HepG2 (cell line): ENCODE results near the gene CTSW. TPM values are rescaled to one million over a fixed set of nuclear protein-coding genes. Genes with fewer than 3 reads are reported as not detected.

Experiments used
- CBX2 ChIP-seq, 2 experiments: fragments of 200-600 bp in 1 of 2; sonication (generic); formaldehyde crosslinking in 1 of 2; IDR thresholded peaks; 2 replicates each; pipeline versions ENCODE4 v1.7.0 to v1.8.1; 2018 to 2022; ENCODE audit warnings: low read depth in 2 of 2, low read length in 1 of 2, mild to moderate bottlenecking in 1 of 2, missing genetic modification reagents in 1 of 2
- EED ChIP-seq: sonication (generic); formaldehyde crosslinking; IDR thresholded peaks from 2 replicates; pipeline ENCODE4 v1.5.0; 2020; ENCODE audit warnings: mild to moderate bottlenecking, missing genetic modification reagents
- HMG20B ChIP-seq: conservative IDR thresholded peaks from 2 replicates; pipeline ENCODE4 v1.6.1; 2016; ENCODE audit warnings: missing genetic modification reagents, missing compliant biosample characterization
- KAT2B ChIP-seq: fragments of 150-350 bp; IDR thresholded peaks from 2 replicates; pipeline ENCODE4 v1.6.1; 2014; ENCODE audit warnings: low read depth, low read length, borderline replicate concordance
- KLF9 ChIP-seq: IDR thresholded peaks from 2 replicates; pipeline ENCODE4 v1.6.1; 2016; ENCODE audit warnings: low read depth
- PHF20 ChIP-seq: sonication (generic); formaldehyde crosslinking; IDR thresholded peaks from 2 replicates; pipeline ENCODE4 v1.5.0; 2020; ENCODE audit warnings: mild to moderate bottlenecking, missing genetic modification reagents
- PRDM10 ChIP-seq: sonication (generic); formaldehyde crosslinking; IDR thresholded peaks from 2 replicates; pipeline ENCODE4 v1.4.0; 2020; ENCODE audit warnings: low read depth, missing genetic modification reagents
- SOX5 ChIP-seq: IDR thresholded peaks from 2 replicates; pipeline ENCODE4 v1.6.1; 2016; ENCODE audit warnings: borderline replicate concordance
- ZBTB1 ChIP-seq: sonication (generic); formaldehyde crosslinking; IDR thresholded peaks from 2 replicates; pipeline ENCODE4 v1.4.0; 2020; ENCODE audit warnings: missing genetic modification reagents, borderline replicate concordance
- ZBTB46 ChIP-seq: sonication (generic); formaldehyde crosslinking; IDR thresholded peaks from 2 replicates; pipeline ENCODE4 v1.4.0; 2020; ENCODE audit warnings: mild to moderate bottlenecking, missing genetic modification reagents, borderline replicate concordance
- ZBTB8A ChIP-seq: sonication (generic); formaldehyde crosslinking; IDR thresholded peaks from 2 replicates; pipeline ENCODE4 v1.4.0; 2020; ENCODE audit warnings: mild to moderate bottlenecking, low read depth, missing genetic modification reagents, borderline replicate concordance
- ZC3H13 ChIP-seq: sonication (generic); formaldehyde crosslinking; IDR thresholded peaks from 2 replicates; pipeline ENCODE4 v1.8.1; 2023; ENCODE audit warnings: mild to moderate bottlenecking, missing genetic modification reagents, moderate library complexity
- ZNF260 ChIP-seq: sonication (generic); formaldehyde crosslinking; IDR thresholded peaks from 2 replicates; pipeline ENCODE4 v1.4.0; 2020; ENCODE audit warnings: missing genetic modification reagents, low read depth, mild to moderate bottlenecking, borderline replicate concordance
- ZNF263 ChIP-seq: sonication (generic); formaldehyde crosslinking; IDR thresholded peaks from 2 replicates; pipeline ENCODE4 v1.4.0; 2020; ENCODE audit warnings: missing genetic modification reagents
- ZNF281 ChIP-seq: sonication (generic); formaldehyde crosslinking; IDR thresholded peaks from 2 replicates; pipeline ENCODE4 v1.4.0; 2020; ENCODE audit warnings: missing genetic modification reagents, borderline replicate concordance
- ZNF30 ChIP-seq: sonication (generic); formaldehyde crosslinking; IDR thresholded peaks from 2 replicates; pipeline ENCODE4 v1.5.0; 2020; ENCODE audit warnings: mild to moderate bottlenecking, missing genetic modification reagents
- ZNF567 ChIP-seq: sonication (generic); formaldehyde crosslinking; IDR thresholded peaks from 2 replicates; pipeline ENCODE4 v1.8.1; 2023; ENCODE audit warnings: mild to moderate bottlenecking, missing genetic modification reagents, borderline replicate concordance
- ZNF572 ChIP-seq: sonication (generic); formaldehyde crosslinking; IDR thresholded peaks from 2 replicates; pipeline ENCODE4 v1.5.1; 2020; ENCODE audit warnings: mild to moderate bottlenecking, missing genetic modification reagents
- ZSCAN22 ChIP-seq: sonication (generic); formaldehyde crosslinking; IDR thresholded peaks from 2 replicates; pipeline ENCODE4 v1.4.0; 2020; ENCODE audit warnings: mild to moderate bottlenecking, missing genetic modification reagents
- ZSCAN25 ChIP-seq: sonication (generic); formaldehyde crosslinking; IDR thresholded peaks from 2 replicates; pipeline ENCODE4 v1.8.0; 2022; ENCODE audit warnings: mild to moderate bottlenecking, missing genetic modification reagents
- ZSCAN30 ChIP-seq: sonication (generic); formaldehyde crosslinking; IDR thresholded peaks from 2 replicates; pipeline ENCODE4 v1.5.0; 2020; ENCODE audit warnings: mild to moderate bottlenecking, missing genetic modification reagents
- polyA plus RNA-seq, 8 experiments: library from polyadenylated mRNA; depleted of rRNA in 3 of 8; stranded (reverse) in 7 of 8; unstranded in 1 of 8; fragments of >200 nt; fragmentation: Illumina TruSeq in 4 of 8; extraction: Trizol in 4 of 8; gene quantifications; 2 replicates each; pipeline versions ENCODE4 v1.2.1 to v1.2.3, GENCODE V29; 2011 to 2016; ENCODE audit warnings: low read depth in 4 of 8, missing spikeins in 1 of 8, mixed read lengths in 1 of 8; ENCODE audit not compliant: insufficient read depth in 1 of 8
- total RNA-seq, 5 experiments: library from RNA; depleted of rRNA; stranded (reverse); fragments of >200 nt; fragmentation: Illumina TruSeq; extraction: Trizol; gene quantifications; 2 replicates each; pipeline ENCODE4 v1.2.3, GENCODE V29; 2016; ENCODE audit warnings: low read depth in 1 of 5
- TF ChIP-seq, protein P1 (sequence below): IDR thresholded peaks from 2 replicates; pipeline ENCODE4 v1.6.1; 2016; ENCODE audit warnings: low read depth, borderline replicate concordance

The CTSW gene
- total and polyA plus RNA-seq, 2 of the 13 experiments (the other 11 are each of a cell fraction or from before 2014, with no cell fraction given) = 0.09 TPM; not detected in 1

DNA sequence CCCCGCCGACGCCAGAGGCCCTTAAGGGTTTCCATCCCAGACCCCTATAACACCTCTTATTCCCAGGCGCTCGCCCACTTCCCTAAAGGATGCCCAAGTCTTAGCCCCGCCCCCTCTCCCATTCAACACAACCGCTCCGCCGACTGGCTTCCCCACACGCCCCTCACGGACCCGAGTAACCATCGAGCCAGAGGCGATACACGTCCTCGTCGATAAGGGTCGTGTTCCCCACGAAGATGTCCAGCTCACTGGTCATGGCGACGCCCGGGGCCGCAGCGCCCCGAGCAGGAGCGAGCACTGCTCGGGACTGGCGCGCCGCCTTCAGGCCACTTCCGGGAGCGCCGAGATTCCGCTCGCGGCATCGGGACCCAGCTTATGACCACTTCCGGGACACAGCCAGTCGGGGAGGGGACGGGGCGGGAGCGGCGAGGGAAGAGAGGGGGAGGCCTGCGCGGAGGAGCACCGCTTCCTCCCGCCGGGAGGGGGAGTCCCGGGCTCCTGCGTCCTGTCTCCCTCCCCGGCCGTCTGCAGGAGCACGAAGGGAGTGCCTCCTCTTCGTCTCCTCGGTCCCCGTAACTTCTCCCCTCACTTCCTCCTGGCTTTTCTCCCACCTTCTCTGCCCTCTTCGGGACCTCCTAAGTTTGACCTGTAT lies 8.7 kb downstream of the CTSW start, which contains the start of gene FIBP (continued):
- TF ChIP-seq CBX2 (IDR thresholded peaks at IDR 0.05; ENCODE audit: low read depth, low read length) (no peak), CBX2 (CRISPR knock-in tag; IDR thresholded peaks at IDR 0.05; ENCODE audit: low read depth) (no peak), ZNF572 (peak; percentile 81; the same call in 1 of the 2 replicates), EED (CRISPR knock-in tag) (no peak), ZSCAN22 (no peak), ZC3H13 (CRISPR knock-in tag) (no peak; the same call in none of the 2 replicates), ZBTB1 (CRISPR knock-in tag) (no peak), ZBTB8A (CRISPR knock-in tag) (no peak), ZNF30 (no peak), ZSCAN25 (CRISPR knock-in tag) (no peak), HMG20B (no peak), PHF20 (CRISPR knock-in tag) (peak; percentile 88), ZBTB46 (CRISPR knock-in tag) (no peak), KLF9 (no peak), ZNF263 (CRISPR knock-in tag) (peak; percentile 96), ZNF567 (0 out of 2 replicates have a peak, but pooled peaks have one; percentile 77), KAT2B (no peak), ZNF281 (CRISPR knock-in tag) (peak; percentile 30; the same call in 1 of the 2 replicates), ZSCAN30 (no peak), SOX5 (CRISPR knock-in tag) (no peak), PRDM10 (CRISPR knock-in tag) (peak; percentile 84), ZNF260 (CRISPR knock-in tag) (no peak)
- TF ChIP-seq, protein P1, sequence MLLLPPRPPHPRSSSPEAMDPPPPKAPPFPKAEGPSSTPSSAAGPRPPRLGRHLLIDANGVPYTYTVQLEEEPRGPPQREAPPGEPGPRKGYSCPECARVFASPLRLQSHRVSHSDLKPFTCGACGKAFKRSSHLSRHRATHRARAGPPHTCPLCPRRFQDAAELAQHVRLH (CRISPR knock-in tag) = peak; percentile 15; the same call in 1 of the 2 replicates
